ENCODE measurements around the gene AP1B1.
"Not testable (repeated sequence)": the region's sequence is repeated elsewhere in the genome, so short reads cannot be mapped to it uniquely, and the experiment has no call there.

Gene AP1B1

DNA sequence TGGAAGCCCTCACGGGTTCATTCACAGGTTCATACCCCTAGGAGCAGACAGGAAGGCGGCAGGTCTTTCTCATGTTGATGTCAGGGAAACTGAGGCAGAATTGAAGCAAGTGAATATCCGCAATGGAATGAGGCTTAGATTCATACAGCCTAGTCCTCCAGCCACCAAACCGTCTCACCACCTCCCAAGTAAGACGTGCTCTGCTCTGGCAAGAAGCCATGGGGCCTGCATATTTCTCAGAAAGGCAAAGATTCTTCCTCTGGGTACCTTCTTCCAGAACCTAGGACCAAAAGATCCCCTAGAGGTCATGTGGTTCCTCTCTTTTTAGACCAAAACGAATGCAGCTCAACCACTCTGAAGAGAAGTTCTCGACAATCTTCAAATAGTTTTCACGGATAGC, 1.7 kb downstream of the AP1B1 start:
- no peak for DNase-seq

DNA sequence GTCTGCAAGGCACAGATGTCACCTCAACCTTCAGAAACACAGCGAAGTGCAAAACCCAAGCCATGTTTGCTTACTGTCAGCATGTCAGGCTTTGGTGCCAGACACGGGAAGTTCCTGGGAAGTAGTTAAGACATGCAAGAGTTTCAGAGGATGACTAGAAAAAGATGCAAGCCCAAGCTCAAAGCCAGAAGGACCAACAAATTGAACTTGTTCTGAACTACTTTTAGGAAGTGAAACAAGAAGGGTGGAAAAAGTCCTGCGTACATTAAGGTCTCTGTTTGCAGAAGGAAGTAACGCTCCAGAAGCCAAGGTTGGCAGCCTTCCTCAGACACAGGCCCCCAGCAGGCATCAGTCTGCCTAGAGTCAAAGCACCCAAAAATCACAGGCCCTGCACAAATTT, 2.6 kb downstream of the AP1B1 start:
- no peak for DNase-seq

DNA sequence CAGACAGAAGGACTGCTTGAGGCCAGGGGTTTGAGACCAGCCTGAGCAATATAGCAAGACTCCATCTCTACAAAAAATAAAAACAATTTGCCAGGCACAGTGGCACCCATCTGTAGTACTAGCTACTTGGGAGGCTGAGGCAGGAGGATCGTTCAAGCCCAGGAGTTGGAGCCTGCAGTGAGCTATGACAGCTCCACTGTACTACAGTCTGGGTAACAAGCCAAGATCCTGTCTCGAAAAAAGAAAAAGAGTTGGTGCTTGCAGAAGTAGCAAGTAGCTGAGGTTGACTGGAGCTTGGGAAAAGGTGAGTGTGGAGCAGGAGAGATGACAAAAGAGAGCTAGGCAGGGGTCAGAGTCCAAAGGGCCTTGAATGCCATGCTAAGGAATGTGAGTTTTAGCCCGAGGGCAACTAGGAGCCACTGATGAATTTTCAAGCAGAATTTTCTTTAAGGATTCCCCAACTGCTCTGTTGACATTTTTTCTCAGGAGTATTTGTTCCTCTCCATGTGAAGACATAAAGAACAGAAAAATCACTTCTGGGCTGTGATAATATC, 3.1 kb downstream of the AP1B1 start:
- DNase-seq, result no peak

GRCh38 chr22:29383740-29384139, 4.6 kb downstream of the AP1B1 start:
- DNase-seq, result no peak

- no peak for DNase-seq
Observed at GRCh38 chr22:29382580-29383302, 5.6 kb downstream of the AP1B1 start.

- no peak for DNase-seq
Observed at GRCh38 chr22:29380856-29381255, 7.5 kb downstream of the AP1B1 start.

DNA sequence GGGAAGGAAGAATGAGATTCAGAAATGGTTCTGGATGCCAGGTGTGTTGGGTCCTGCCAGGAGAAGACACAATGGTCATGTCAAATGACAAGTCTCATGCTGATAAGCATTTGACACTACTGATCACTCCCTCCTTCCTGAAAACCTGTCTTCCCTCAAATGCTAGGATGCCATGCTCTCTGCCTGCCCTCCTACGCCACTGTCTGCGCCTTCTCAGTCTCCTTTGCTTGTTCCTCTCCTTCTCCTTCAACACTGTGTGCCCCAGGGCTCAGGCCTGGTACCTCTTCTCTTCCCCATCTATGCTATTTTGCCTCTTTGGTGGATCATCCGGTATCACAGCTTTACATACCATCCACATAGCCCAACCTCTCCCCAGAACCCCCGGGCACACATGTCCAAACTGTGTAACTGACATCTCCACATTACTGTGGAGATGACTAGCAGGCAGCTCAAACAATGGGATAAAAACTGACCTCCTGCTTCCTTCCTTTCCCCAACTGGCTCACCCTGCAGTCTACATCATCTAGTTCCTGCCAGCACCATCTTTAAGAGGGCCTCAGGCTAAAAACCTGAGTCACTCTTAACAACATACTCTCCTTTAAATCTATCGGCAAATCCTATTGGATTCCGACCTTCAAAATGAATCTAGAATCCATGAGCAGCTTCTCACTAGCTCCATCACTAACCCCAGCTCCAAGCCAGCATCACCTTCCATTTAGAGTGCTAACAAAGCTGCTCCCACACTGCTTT, 8.2 kb downstream of the AP1B1 start:
- DNase-seq, result no peak

DNA sequence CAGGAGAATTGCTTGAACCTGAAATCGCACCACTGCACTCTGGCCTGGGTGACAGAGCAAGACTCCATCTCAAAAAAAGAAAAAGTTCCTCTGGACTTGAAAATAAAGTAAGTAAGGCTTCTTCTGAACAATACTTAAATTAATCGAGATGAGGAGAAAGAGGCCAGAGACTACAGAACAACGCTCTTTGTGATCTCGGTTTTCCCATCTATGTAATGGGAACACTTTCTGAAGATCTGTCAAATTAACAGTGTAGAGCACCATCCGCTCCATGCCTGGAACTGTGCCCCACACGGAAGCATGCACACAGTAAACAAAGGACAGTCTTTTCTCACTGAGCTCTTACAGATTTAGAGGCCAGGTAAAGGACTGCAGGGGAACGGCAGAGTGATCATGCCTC, 9.1 kb downstream of the AP1B1 start:
- DNase-seq, result no peak

DNA sequence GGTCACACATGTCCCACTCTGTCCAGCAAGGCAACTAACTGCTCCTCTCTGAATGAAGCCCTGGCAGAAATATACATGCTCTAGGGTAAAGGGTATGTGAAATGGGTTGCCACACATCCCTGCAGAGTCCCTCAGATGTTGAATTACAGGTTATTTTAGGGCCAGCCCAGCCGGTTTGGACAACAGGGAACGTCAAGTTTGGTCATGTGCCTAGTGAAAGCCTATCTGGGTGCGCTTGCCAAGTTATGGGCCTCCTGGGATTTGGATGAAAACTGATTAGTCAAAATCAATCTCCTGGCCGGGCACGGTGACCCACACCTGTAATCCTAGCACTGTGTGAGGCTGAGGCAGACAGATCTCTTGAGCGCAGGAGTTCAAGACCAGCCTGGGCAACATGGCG, 10.4 kb downstream of the AP1B1 start:
- DNase-seq, result no peak

DNA sequence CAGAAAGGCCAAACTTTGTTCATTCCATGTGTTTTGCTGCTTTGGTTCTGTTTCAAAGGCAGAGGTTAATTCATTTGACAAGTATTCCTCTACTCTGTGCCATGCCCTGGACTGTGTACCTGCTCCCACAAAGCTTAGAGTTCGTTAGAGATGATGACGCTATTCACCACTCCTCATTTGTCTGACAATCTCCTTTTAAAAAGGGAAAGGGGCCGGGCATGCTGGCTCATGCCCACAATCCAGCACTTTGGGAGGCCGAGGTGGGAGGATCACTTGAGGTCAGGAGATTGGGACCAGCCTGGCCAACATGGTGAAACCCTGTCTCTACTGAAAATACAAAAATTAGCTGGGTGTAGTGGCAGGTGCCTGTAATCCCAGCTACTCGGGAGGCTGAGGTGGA, 11.7 kb downstream of the AP1B1 start:
- DNase-seq, result not testable (repeated sequence)

DNA sequence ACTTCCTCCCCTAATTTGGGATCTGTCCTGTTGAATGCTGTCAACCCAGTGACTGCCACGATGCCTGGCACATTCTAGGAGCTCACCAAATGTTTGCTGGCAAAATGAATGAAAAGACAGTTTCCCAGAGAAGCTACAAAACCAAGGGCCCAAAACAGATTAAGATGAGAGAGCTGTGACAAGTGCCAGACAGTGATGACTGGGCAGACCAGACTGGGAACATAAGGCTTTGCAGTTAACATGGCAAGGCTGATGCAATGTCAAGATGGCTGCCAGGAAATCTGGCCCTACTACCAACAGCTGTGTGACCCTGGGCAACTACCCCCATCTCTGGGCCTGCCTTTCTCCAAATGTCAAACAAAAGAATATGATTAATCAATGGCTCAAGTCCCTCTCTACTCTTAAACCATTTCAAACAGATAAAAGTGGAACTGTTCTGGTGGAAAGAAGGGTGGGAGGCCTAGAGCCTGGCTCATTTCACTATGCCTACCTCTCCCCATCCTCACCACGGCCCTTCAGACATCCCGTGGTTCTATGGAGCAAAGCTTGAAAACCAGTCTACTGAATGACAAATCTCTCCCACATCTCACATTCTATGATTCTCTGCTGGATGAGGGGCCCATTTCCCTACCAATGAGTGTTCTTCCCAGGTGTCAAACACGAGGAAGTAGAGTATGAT, 12.8 kb downstream of the AP1B1 start:
- no peak for DNase-seq

DNA sequence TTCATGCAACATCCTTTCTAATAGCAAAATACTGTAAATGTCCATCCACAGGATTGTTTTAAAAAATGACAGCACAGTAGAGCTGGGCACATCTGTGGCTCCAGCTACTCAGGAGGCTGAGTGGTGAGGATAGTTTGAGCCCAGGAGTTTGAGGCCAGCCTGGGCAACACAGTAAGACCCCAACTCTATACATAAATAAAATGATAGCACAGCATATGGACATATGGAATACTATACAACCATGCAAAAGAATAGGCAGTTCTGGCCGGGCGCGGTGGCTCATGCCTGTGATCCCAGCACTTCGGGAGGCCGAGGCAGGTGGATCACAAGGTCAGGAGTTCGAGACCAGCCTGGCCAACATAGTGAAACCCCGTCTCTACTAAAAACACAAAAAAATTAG, 13.6 kb downstream of the AP1B1 start:
- not testable (repeated sequence) for DNase-seq

- DNase-seq, result no peak
Observed at GRCh38 chr22:29374401-29374800, 14.0 kb downstream of the AP1B1 start.

GRCh38 chr22:29370537-29370936, 17.8 kb downstream of the AP1B1 start:
- DNase-seq, result no peak

DNA sequence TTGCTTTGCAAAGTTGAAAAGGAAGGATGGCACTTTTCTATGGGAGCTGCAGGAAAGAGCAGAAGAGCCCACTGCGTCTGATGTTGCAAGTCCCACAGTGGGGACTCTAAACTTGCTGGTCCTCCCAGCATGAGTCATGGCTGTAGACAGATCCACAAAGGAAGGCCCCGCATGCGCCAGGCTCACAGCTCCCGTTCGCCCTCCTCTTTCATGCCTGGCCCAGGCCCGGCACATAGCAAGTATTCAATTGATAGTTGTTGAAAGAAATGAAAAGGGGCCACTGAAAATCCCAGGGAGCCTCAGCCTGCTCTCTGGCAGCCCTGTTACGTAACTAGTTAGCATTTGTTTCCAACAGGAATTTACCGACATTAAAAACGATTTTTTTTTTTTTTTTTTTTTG, 18.9 kb downstream of the AP1B1 start:
- DNase-seq, result peak; percentile 80

DNA sequence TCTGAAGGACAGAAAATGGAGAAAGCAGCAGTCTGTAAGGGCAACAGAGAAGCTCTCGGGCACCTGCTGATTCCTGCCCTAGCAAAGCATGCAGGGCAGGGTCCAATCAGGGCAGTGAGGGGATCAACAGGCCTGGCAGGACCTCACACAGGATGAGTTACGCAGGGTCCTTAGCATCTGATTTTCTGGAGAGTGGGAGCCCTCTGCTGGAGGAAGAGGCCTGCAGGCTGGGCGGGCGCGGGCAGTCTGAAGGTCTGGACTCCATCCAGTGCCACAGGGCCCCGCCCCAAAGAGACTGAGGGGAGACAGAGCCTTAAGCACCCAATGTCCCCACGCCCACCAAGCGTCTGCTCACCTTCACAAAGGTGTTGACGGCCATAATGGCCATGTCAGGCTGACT, 28.9 kb downstream of the AP1B1 start:
- peak; percentile 62 for DNase-seq

- not testable (repeated sequence) for DNase-seq
Observed at GRCh38 chr22:29357193-29357890, 31.0 kb downstream of the AP1B1 start.

GRCh38 chr22:29353860-29354259, 34.5 kb downstream of the AP1B1 start:
- no peak for DNase-seq

DNA sequence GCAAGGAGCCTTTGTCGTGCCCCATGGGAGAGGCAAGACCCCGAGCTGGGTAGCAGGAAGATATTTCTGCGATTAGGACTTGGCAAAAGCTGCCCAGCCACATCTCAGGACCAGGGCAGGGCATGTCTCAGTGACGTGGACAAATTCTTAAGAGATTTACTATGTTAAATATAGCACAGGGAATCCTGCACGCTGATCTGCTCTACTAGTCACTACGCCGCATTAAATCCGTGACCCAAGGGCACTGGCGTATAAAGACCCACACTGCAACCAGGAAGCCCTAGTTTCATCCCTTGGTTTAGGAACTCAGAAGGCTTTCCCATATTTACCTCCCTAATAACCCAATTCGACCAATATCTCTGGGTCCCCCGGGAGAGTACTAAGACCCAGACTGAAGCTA, 35.1 kb downstream of the AP1B1 start:
- DNase-seq, result no peak

- DNase-seq, result no peak
Observed at GRCh38 chr22:29352778-29353177, 35.6 kb downstream of the AP1B1 start.

GRCh38 chr22:29351891-29352290, 36.5 kb downstream of the AP1B1 start:
- DNase-seq, result no peak

DNA sequence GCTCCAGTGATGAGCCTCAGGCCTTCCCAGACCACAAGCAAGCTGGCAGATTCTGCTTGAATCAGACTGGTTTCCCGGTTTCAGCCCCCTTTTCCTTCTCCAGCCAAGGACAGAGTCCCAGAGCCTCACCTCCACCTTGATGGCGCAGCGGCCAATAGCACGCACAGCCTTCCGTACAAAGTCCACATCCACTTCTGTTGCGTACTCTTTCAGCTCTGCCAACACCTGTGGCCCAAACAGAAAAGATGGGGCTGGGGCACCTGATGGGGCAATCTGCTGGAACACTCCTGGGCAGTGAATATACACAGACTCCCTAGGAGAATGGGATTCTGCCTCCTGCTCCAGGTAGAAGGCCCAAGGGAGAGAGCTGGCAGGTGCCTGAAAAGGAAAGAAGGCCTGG, 37.3 kb downstream of the AP1B1 start:
- DNase-seq, result no peak

- DNase-seq, result no peak
Observed at GRCh38 chr22:29348956-29349355, 39.4 kb downstream of the AP1B1 start.
